Esophagus squamous epithelium (tissue), 4 donors: ENCODE measurements around the gene CLEC2B.

Source experiments
- POLR2A ChIP-seq, 4 donors: fragments of 450-650 bp; IDR thresholded peaks; one replicate each; pipeline ENCODE4 v1.6.1; 2017; ENCODE audit warnings: antibody characterized with exemption in 4 of 4, mild to moderate bottlenecking in 4 of 4, moderate library complexity in 3 of 4
- TF ChIP-seq, protein P1 (sequence below), 6 experiments: fragments of 450-650 bp in 4 of 6; fragments of 200-600 bp in 2 of 6; sonication (generic) in 2 of 6; IDR thresholded peaks; one replicate each; pipeline ENCODE4 v1.5.1; 2016 to 2019; ENCODE audit warnings: antibody characterized with exemption in 6 of 6, mild to moderate bottlenecking in 4 of 6, moderate library complexity in 4 of 6

DNA sequence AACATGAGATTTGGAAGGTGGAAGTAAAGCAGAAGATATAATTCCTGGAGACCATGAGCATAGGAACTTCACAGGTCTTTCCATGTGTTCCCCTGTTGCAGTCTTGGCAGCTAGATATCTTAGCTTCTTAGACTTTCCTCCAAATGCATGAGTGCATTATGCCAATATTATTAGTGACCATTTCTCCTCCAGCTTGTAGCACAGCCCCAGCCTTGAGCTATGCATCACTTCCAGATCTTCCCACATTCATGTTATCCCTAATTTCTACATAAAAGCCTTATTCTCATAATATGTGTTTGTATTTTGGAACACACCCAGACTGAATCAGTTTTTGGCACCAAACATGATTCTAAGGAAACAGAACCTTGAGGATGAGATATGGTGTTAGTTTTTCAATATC lies 11.0 kb downstream of the CLEC2B start:
- TF ChIP-seq POLR2A (IDR thresholded peaks at IDR 0.05), result no peak
- TF ChIP-seq, protein P1, sequence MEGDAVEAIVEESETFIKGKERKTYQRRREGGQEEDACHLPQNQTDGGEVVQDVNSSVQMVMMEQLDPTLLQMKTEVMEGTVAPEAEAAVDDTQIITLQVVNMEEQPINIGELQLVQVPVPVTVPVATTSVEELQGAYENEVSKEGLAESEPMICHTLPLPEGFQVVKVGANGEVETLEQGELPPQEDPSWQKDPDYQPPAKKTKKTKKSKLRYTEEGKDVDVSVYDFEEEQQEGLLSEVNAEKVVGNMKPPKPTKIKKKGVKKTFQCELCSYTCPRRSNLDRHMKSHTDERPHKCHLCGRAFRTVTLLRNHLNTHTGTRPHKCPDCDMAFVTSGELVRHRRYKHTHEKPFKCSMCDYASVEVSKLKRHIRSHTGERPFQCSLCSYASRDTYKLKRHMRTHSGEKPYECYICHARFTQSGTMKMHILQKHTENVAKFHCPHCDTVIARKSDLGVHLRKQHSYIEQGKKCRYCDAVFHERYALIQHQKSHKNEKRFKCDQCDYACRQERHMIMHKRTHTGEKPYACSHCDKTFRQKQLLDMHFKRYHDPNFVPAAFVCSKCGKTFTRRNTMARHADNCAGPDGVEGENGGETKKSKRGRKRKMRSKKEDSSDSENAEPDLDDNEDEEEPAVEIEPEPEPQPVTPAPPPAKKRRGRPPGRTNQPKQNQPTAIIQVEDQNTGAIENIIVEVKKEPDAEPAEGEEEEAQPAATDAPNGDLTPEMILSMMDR (IDR thresholded peaks at IDR 0.05), result no peak
